ENCODE data around the gene PLA2G4D. TPM values are rescaled to one million over a fixed set of nuclear protein-coding genes. Genes with fewer than 3 reads are reported as not detected.

Gene PLA2G4D
- total RNA-seq, 2 donors from 2014 or later: not detected

DNA sequence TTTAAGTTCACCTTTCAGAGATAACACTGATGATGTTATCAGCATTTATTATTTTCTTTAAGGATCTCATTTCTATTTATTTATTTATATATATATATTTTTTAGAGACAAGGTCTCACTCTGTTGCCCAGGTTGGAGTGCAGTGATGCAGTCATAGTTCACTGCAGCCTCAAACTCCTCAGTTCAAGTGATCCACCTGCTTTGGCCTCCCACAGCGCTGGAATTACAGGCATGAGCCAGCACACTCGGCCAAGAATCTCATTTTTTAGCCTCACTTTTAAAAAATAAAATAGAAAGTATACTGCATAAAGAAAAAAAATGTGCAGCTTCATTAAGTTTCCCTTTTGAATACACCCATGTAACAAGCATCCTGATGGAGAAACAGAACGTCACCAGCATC is 35.6 kb downstream of the PLA2G4D start:
- TF ChIP-seq, protein P1, sequence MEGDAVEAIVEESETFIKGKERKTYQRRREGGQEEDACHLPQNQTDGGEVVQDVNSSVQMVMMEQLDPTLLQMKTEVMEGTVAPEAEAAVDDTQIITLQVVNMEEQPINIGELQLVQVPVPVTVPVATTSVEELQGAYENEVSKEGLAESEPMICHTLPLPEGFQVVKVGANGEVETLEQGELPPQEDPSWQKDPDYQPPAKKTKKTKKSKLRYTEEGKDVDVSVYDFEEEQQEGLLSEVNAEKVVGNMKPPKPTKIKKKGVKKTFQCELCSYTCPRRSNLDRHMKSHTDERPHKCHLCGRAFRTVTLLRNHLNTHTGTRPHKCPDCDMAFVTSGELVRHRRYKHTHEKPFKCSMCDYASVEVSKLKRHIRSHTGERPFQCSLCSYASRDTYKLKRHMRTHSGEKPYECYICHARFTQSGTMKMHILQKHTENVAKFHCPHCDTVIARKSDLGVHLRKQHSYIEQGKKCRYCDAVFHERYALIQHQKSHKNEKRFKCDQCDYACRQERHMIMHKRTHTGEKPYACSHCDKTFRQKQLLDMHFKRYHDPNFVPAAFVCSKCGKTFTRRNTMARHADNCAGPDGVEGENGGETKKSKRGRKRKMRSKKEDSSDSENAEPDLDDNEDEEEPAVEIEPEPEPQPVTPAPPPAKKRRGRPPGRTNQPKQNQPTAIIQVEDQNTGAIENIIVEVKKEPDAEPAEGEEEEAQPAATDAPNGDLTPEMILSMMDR (IDR thresholded peaks at IDR 0.05): no peak
- Histone ChIP-seq H3K4me3 (no peak overlapping the region), H3K36me3 (no peaks in the 10 kb centered on the region), H3K27me3 (replicated peaks; ENCODE audit: insufficient read depth) (no peaks in the 10 kb centered on the region), H3K4me1 (ENCODE audit: control insufficient read depth in 1 of 2, low read depth in 2 of 2) (peaks cover 0 to 8% of the 10 kb centered on the region in 2 donors), H3K27ac (no peak overlapping the region), H3K9me3 (no peaks in the 10 kb centered on the region)
- DNase-seq (ENCODE audit: low spot score) (no peak), ATAC-seq (ENCODE audit: insufficient number of reproducible peaks, low FRiP score, low read depth) (no peak)

DNA sequence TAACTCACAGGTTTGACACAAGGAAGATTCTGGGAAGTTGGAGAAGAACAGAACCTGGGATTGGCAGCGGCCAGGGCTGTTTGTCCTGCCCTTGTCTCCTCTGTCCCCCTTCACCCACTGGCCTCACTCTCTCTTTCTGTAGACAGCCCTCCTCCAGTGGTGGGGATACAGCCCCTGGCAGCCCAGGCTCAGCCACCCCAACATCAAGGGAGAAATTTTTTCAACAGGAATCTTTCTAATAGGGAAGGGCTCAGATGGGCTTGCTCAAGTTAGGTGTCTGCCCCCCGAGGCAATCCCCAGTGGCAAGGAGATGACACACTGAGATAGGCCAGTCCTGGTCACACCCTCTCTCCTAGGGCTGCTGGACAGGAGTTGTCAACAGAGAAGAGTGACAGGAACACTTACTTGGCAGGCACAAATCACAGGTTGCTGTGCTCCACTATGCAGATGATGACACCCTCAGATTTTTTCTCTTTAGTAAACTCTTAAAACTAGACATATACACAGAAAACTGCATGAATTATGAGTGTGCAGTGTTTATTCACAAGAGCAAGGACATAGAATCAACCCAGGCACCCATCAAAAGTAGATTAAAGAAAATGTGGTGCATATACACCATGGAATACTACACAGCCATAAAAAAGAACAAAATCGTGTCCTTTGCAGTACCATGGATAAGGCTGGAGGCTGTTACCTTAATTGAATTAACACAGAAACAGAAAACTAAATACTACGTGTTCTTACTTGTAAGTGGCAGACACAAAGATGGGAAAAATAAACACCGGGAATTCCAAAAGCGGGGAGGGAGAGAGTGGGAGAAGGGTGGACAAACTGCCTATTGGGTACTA is 36.3 kb downstream of the PLA2G4D start:
- H3K9me3 ChIP-seq: no peaks in the 10 kb centered on the region
- H3K4me1 ChIP-seq (ENCODE audit: control insufficient read depth in 1 of 2, low read depth in 2 of 2): peaks cover 0 to 8% of the 10 kb centered on the region in 2 donors
- H3K36me3 ChIP-seq: no peaks in the 10 kb centered on the region
- DNase-seq (ENCODE audit: low spot score): no peak
- no peak for ATAC-seq (ENCODE audit: insufficient number of reproducible peaks, low FRiP score, low read depth)
- no peak overlapping the region for H3K4me3 ChIP-seq
- TF ChIP-seq, protein P1 (IDR thresholded peaks at IDR 0.05): no peak
- no peak overlapping the region for H3K27ac ChIP-seq
- no peaks in the 10 kb centered on the region for H3K27me3 ChIP-seq (replicated peaks; ENCODE audit: insufficient read depth)

DNA sequence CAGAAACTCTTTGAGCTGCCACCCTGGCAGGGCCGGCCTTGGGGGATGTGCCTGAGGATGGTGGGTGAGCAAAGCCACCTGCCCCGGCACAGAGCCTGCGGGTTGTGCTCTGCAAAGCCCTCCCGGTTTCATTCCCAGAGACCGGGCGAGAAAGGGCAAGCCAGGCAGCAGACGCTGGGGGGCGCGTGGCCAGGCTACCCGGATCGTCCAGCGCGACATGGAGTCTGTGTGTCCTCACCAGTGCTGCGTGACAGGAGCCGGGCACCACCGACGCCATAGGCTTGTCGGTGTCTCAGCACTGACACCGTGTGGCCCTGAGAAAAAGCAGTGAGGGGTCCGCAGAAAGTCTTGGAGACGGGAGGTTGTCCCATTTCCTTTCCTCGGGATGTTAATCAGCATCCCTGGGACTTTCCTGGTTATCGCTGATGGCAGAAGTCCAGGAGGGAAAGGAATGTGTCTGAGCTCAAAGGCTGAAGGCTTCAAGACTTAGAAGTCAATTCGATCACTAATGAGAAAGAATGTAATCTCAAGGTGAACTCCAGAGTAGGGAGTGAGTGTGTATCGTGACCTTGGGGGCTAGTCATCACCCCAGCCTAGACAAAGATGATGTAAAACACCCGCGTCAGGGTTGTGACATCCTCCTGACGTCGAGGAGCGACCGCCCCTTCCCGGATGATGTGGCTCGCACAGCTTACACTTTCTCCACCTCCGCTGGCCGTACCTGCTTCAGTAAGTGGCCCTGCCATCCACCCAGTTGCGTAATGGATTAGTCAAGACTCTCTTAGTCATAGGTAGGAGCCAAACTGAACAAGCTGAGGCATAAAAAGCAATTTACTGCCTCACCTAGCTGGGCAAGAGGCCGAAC is 37.2 kb downstream of the PLA2G4D start:
- peaks cover 0 to 8% of the 10 kb centered on the region in 2 donors for H3K4me1 ChIP-seq (ENCODE audit: control insufficient read depth in 1 of 2, low read depth in 2 of 2)
- DNase-seq (ENCODE audit: low spot score): peak; percentile 33
- H3K27ac ChIP-seq: no peak overlapping the region
- no peaks in the 10 kb centered on the region for H3K27me3 ChIP-seq (replicated peaks; ENCODE audit: insufficient read depth)
- TF ChIP-seq, protein P1 (IDR thresholded peaks at IDR 0.05): peak; percentile 56
- H3K9me3 ChIP-seq: no peaks in the 10 kb centered on the region
- ATAC-seq (ENCODE audit: insufficient number of reproducible peaks, low FRiP score, low read depth): peak; percentile 63
- H3K4me3 ChIP-seq: peak overlapping the region; percentile 54
- no peaks in the 10 kb centered on the region for H3K36me3 ChIP-seq

DNA sequence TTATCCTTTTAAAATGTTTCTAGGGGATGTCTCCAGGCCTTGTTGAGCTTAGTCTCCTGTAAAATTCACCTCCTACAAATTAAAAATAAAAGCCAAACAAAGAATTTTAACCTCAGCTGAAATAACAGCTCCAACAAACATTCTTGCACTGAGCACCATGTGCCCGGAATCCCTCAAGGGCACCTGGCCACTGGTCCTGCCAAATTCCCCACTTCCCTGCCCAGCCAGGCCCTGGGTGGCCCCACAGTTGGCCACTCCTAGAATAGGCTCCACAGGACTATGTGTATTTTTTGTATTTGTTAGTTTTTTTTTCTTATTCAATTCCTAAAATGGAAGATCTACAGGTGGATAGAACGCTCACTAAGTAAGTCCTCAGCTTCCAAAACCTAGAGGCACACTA is 40.4 kb downstream of the PLA2G4D start:
- DNase-seq (ENCODE audit: low spot score): no peak
- TF ChIP-seq, protein P1 (IDR thresholded peaks at IDR 0.05): no peak

DNA sequence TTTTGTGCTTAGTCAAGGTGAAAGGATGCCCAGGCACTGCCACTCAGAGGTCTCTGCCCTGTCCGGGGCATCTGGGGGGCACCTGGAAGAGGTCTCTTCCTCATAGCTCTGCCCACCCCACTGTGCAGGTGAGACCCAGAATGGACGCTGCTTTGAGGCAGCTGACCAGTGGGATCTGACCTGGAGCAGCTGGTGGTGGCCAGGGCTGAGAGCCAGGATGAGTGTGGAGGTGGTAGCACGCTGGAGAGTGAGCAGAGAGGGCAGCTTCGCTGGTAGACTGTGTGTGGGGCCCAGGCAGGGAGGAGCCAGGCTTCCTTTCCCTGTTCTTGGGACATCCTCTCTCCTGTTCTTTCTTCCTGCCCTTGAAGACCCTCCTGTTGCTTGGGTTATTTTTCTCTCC is 41.4 kb downstream of the PLA2G4D start:
- H3K4me1 ChIP-seq (ENCODE audit: control insufficient read depth in 1 of 2, low read depth in 2 of 2): peaks cover 0 to 8% of the 10 kb centered on the region in 2 donors
- H3K36me3 ChIP-seq: no peaks in the 10 kb centered on the region
- ATAC-seq (ENCODE audit: insufficient number of reproducible peaks, low FRiP score, low read depth) (no peak), DNase-seq (ENCODE audit: low spot score) (no peak)
- no peak overlapping the region for H3K4me3 ChIP-seq
- H3K9me3 ChIP-seq: no peaks in the 10 kb centered on the region
- TF ChIP-seq, protein P1 (IDR thresholded peaks at IDR 0.05): no peak
- H3K27me3 ChIP-seq (replicated peaks; ENCODE audit: insufficient read depth): no peaks in the 10 kb centered on the region
- no peak overlapping the region for H3K27ac ChIP-seq

More for the DNA sequence above, 40.4 kb downstream of the PLA2G4D start:
- Histone ChIP-seq H3K36me3 (no peaks in the 10 kb centered on the region), H3K27me3 (replicated peaks; ENCODE audit: insufficient read depth) (no peaks in the 10 kb centered on the region), H3K9me3 (no peaks in the 10 kb centered on the region), H3K4me1 (ENCODE audit: control insufficient read depth in 1 of 2, low read depth in 2 of 2) (peaks cover 0 to 8% of the 10 kb centered on the region in 2 donors), H3K27ac (no peak overlapping the region), H3K4me3 (no peak overlapping the region)
- ATAC-seq (ENCODE audit: insufficient number of reproducible peaks, low FRiP score, low read depth): no peak

All from thoracic aorta (tissue), 2 donors.